ENCODE measurements around the gene SNRNP70. TPM values are rescaled to one million over a fixed set of nuclear protein-coding genes. Genes with fewer than 3 reads are reported as not detected.
"Not testable (repeated sequence)": the region's sequence is repeated elsewhere in the genome, so short reads cannot be mapped to it uniquely, and the experiment has no call there.

The SNRNP70 gene
- total RNA-seq, 2 experiments from 2014 or later = 179 to 188 TPM

- no peak overlapping the region for H3K27ac Mint-ChIP-seq
These were observed 13.2 kb upstream of the SNRNP70 start for GRCh38 chr19:49071860-49072547.

GRCh38 chr19:49073514-49074378 is 11.5 kb upstream of the SNRNP70 start:
- Mint-ChIP-seq H3K4me1 (peaks cover 7% of the 10 kb centered on the region), H3K36me3 (ENCODE audit: low read depth) (peaks cover 2% of the 10 kb centered on the region), H3K9me3 (no peaks in the 10 kb centered on the region), H3K27ac (peak overlapping the region; percentile 12), H3K4me3 (no peak overlapping the region), H3K27me3 (peaks cover 43% of the 10 kb centered on the region)
- ChIA-PET CTCF (interaction anchor here (0.6 to 1.1 kb wide), 3 partner anchors 74 to 80 kb away, joined by 3 to 5 read pairs (median 3); partner anchors contain the start of genes GYS1 and RUVBL2), POLR2A (no interaction called here)
- no peak for DNase-seq

More at GRCh38 chr19:49071860-49072547, 13.2 kb upstream of the SNRNP70 start:
- no peaks in the 10 kb centered on the region for H3K9me3 Mint-ChIP-seq
- H3K27me3 Mint-ChIP-seq = peaks cover 53% of the 10 kb centered on the region
- no peak overlapping the region for H3K4me3 Mint-ChIP-seq
- ChIA-PET CTCF (interaction anchor here (1.2 kb wide), 1 partner anchor 34 kb away, joined by 3 read pairs; no protein-coding TSS in a partner anchor), POLR2A (no interaction called here)
- H3K4me1 Mint-ChIP-seq = peaks cover 7% of the 10 kb centered on the region
- peaks cover 2% of the 10 kb centered on the region for H3K36me3 Mint-ChIP-seq (ENCODE audit: low read depth)
- no peak for DNase-seq

- H3K9me3 Mint-ChIP-seq; H3K27ac Mint-ChIP-seq; POLR2A ChIA-PET; H3K4me1 Mint-ChIP-seq; H3K4me3 Mint-ChIP-seq; H3K36me3 Mint-ChIP-seq (ENCODE audit: low read depth): not testable (repeated sequence)
- peak; percentile 33 for DNase-seq
- CTCF ChIA-PET = interaction anchor here (1.1 to 1.3 kb wide), 2 partner anchors 75 to 124 kb away, joined by 4 to 5 read pairs; no protein-coding TSS in a partner anchor
- H3K27me3 Mint-ChIP-seq = peaks cover 33% of the 10 kb centered on the region
These were observed 10.4 kb upstream of the SNRNP70 start for GRCh38 chr19:49074869-49075268.

- peaks cover 2% of the 10 kb centered on the region for H3K27me3 Mint-ChIP-seq
- peaks cover 11% of the 10 kb centered on the region for H3K4me1 Mint-ChIP-seq
- CTCF ChIA-PET = no interaction called here
- no peak overlapping the region for H3K27ac Mint-ChIP-seq
- H3K36me3 Mint-ChIP-seq (ENCODE audit: low read depth) = peaks cover 3% of the 10 kb centered on the region
- H3K9me3 Mint-ChIP-seq = no peaks in the 10 kb centered on the region
- no peak overlapping the region for H3K4me3 Mint-ChIP-seq
- no peak for DNase-seq
- POLR2A ChIA-PET = no interaction called here
These were observed 4.9 kb upstream of the SNRNP70 start for GRCh38 chr19:49080392-49080791.

- CTCF ChIA-PET = interaction anchor here (1.4 kb wide), 1 partner anchor 88 kb away, joined by 3 read pairs; the partner anchor contains the start of gene RUVBL2
These were observed 4.0 kb upstream of the SNRNP70 start for GRCh38 chr19:49081273-49081672.

GRCh38 chr19:49084206-49085019 is 838 bp upstream of the SNRNP70 start:
- Mint-ChIP-seq H3K9me3 (no peaks in the 10 kb centered on the region), H3K27me3 (peaks cover 2% of the 10 kb centered on the region), H3K36me3 (ENCODE audit: low read depth) (peaks cover 29% of the 10 kb centered on the region), H3K4me1 (peaks cover 38% of the 10 kb centered on the region), H3K4me3 (peak overlapping the region; percentile 96), H3K27ac (peak overlapping the region; percentile 71)
- ChIA-PET CTCF (interaction anchor here (0.7 kb wide), 1 partner anchor 281 kb away, joined by 3 read pairs; no protein-coding TSS in a partner anchor), POLR2A (interaction anchor here (1.0 kb wide), 1 partner anchor 13 kb away, joined by 3 read pairs; no protein-coding TSS in a partner anchor)
- no peak for DNase-seq

More at GRCh38 chr19:49081273-49081672, 4.0 kb upstream of the SNRNP70 start:
- Mint-ChIP-seq H3K36me3 (ENCODE audit: low read depth) (peaks cover 8% of the 10 kb centered on the region), H3K9me3 (no peaks in the 10 kb centered on the region), H3K4me1 (peaks cover 15% of the 10 kb centered on the region), H3K27ac (no peak overlapping the region), H3K27me3 (peaks cover 2% of the 10 kb centered on the region), H3K4me3 (no peak overlapping the region)
- POLR2A ChIA-PET = no interaction called here
- no peak for DNase-seq

GRCh38 chr19:49085868-49086232 is 599 bp downstream of the SNRNP70 start:
- Mint-ChIP-seq H3K4me3 (peak overlapping the region; percentile 96), H3K36me3 (ENCODE audit: low read depth) (peaks cover 37% of the 10 kb centered on the region), H3K27ac (peak overlapping the region; percentile 71), H3K27me3 (no peaks in the 10 kb centered on the region), H3K4me1 (peaks cover 43% of the 10 kb centered on the region), H3K9me3 (no peaks in the 10 kb centered on the region)
- POLR2A ChIA-PET = interaction anchor here (1.3 to 1.5 kb wide), 2 partner anchors 12 to 27 kb away, joined by 4 read pairs; no protein-coding TSS in a partner anchor
- CTCF ChIA-PET = interaction anchor here (0.9 to 3.9 kb wide), 2 partner anchors 12 to 28 kb away, joined by 3 to 35 read pairs; no protein-coding TSS in a partner anchor
- DNase-seq = no peak

- H3K27ac Mint-ChIP-seq = peak overlapping the region; percentile 71
- CTCF ChIA-PET = interaction anchor here (0.5 to 3.9 kb wide), 3 partner anchors 12 to 41 kb away, joined by 3 to 35 read pairs (median 5); no protein-coding TSS in a partner anchor
These were observed 1.0 kb downstream of the SNRNP70 start for GRCh38 chr19:49086296-49086695.

GRCh38 chr19:49091391-49092038 is 6.3 kb downstream of the SNRNP70 start:
- no peak for DNase-seq
- ChIA-PET CTCF (interaction anchor here (0.7 kb wide), 1 partner anchor 99 kb away, joined by 3 read pairs; the partner anchor contains the start of gene GYS1), POLR2A (interaction anchor here (0.6 kb wide), 1 partner anchor 15 kb away, joined by 3 read pairs; no protein-coding TSS in a partner anchor)
- Mint-ChIP-seq H3K27ac (peak overlapping the region; percentile 55), H3K9me3 (no peaks in the 10 kb centered on the region), H3K4me3 (no peak overlapping the region), H3K27me3 (no peaks in the 10 kb centered on the region), H3K4me1 (peaks cover 38% of the 10 kb centered on the region), H3K36me3 (ENCODE audit: low read depth) (peaks cover 63% of the 10 kb centered on the region)

More at GRCh38 chr19:49086296-49086695, 1.0 kb downstream of the SNRNP70 start:
- POLR2A ChIA-PET = interaction anchor here (1.3 to 1.5 kb wide), 2 partner anchors 11 to 27 kb away, joined by 4 read pairs; no protein-coding TSS in a partner anchor
- Mint-ChIP-seq H3K9me3 (no peaks in the 10 kb centered on the region), H3K27me3 (no peaks in the 10 kb centered on the region), H3K36me3 (ENCODE audit: low read depth) (peaks cover 40% of the 10 kb centered on the region), H3K4me1 (peaks cover 45% of the 10 kb centered on the region), H3K4me3 (peak overlapping the region; percentile 96)
- DNase-seq = no peak

- Mint-ChIP-seq H3K27me3 (no peaks in the 10 kb centered on the region), H3K4me1 (peaks cover 36% of the 10 kb centered on the region), H3K27ac (no peak overlapping the region), H3K9me3 (no peaks in the 10 kb centered on the region), H3K36me3 (ENCODE audit: low read depth) (peaks cover 64% of the 10 kb centered on the region), H3K4me3 (no peak overlapping the region)
- DNase-seq = no peak
- ChIA-PET CTCF (no interaction called here), POLR2A (no interaction called here)
These were observed 7.4 kb downstream of the SNRNP70 start for GRCh38 chr19:49092686-49093085.

GRCh38 chr19:49094505-49095482 is 9.5 kb downstream of the SNRNP70 start:
- Mint-ChIP-seq H3K27me3 (no peaks in the 10 kb centered on the region), H3K27ac (no peak overlapping the region), H3K4me1 (peaks cover 29% of the 10 kb centered on the region), H3K9me3 (no peaks in the 10 kb centered on the region), H3K4me3 (no peak overlapping the region), H3K36me3 (ENCODE audit: low read depth) (peaks cover 72% of the 10 kb centered on the region)
- no peak for DNase-seq
- ChIA-PET CTCF (interaction anchor here (0.7 to 1.4 kb wide), 3 partner anchors 12 to 101 kb away, joined by 4 to 5 read pairs (median 4); partner anchors contain the start of genes GYS1 and RUVBL2), POLR2A (no interaction called here)
